Body of pancreas (tissue), 4 donors: Measurements from ENCODE around the gene BOC. TPM values are rescaled to one million over a fixed set of nuclear protein-coding genes. Genes with fewer than 3 reads are reported as not detected.

Experiments
- ATAC-seq: fragments of 150-250 bp; one replicate; pipeline ENCODE4 v1.9.1; 2016
- DNase-seq, 4 donors: peaks; one replicate each; pipeline ENCODE4 v3.0.0-alpha.2; 2019
- H3K27ac ChIP-seq, 4 donors: fragments of 200-600 bp; sonication (generic); 1 replicate in 3 of 4; 2 replicates in 1 of 4; pipeline versions ENCODE4 v1.5.1 to v1.6.1; 2016 to 2019; ENCODE audit warnings: mild to moderate bottlenecking in 1 of 4, mixed read lengths in 1 of 4, moderate library complexity in 1 of 4
- H3K27me3 ChIP-seq, 2 donors: fragments of 200-600 bp; sonication (generic); one replicate each; pipeline ENCODE4 v1.6.0; 2016; ENCODE audit warnings: mild to moderate bottlenecking in 1 of 2
- H3K36me3 ChIP-seq, 2 donors: fragments of 200-600 bp; sonication (generic); replicated peaks in 1 of 2; 2 replicates each; pipeline ENCODE4 v1.5.1; 2016; ENCODE audit warnings: low read depth in 2 of 2; ENCODE audit not compliant: insufficient read depth in 1 of 2
- H3K4me1 ChIP-seq: fragments of 200-600 bp; sonication (generic); one replicate; pipeline ENCODE4 v1.6.0; 2016
- H3K4me3 ChIP-seq, 2 donors: fragments of 200-600 bp; sonication (generic); 1 replicate in 1 of 2; 2 replicates in 1 of 2; pipeline ENCODE4 v1.5.1; 2016 to 2019
- H3K9me3 ChIP-seq, 3 donors: fragments of 200-600 bp; sonication (generic); 1 replicate in 2 of 3; 2 replicates in 1 of 3; pipeline ENCODE4 v1.5.1; 2016
- POLR2A ChIP-seq, 3 donors: fragments of 450-650 bp; IDR thresholded peaks; one replicate each; pipeline ENCODE4 v1.6.1; 2016; ENCODE audit warnings: antibody characterized with exemption in 3 of 3, mild to moderate bottlenecking in 2 of 3
- WGBS, 2 donors: methylation state at CpG; one replicate each; pipeline ENCODE4 v1.1.5; 2017; 5-methylcytosine and 5-hydroxymethylcytosine counted together
- intact Hi-C: fragments of 100-400 bp; cut with DNase I; formaldehyde crosslinking; loops from one replicate; pipeline ENCODE4 v1.15.1; 2023
- total RNA-seq, 2 donors: library from RNA; depleted of rRNA; stranded (reverse); fragments of >200 nt; gene quantifications; one replicate each; pipeline ENCODE4 v1.1.0, GENCODE V29; 2016
- TF ChIP-seq, protein P1 (sequence below), 7 experiments: fragments of 450-650 bp in 4 of 7; fragments of 200-600 bp in 3 of 7; sonication (generic) in 3 of 7; IDR thresholded peaks; one replicate each; pipeline ENCODE4 v1.5.1; 2016 to 2019; ENCODE audit warnings: antibody characterized with exemption in 7 of 7

BOC gene
- total RNA-seq, 2 donors from 2014 or later: 22.7 to 29.6 TPM

DNA sequence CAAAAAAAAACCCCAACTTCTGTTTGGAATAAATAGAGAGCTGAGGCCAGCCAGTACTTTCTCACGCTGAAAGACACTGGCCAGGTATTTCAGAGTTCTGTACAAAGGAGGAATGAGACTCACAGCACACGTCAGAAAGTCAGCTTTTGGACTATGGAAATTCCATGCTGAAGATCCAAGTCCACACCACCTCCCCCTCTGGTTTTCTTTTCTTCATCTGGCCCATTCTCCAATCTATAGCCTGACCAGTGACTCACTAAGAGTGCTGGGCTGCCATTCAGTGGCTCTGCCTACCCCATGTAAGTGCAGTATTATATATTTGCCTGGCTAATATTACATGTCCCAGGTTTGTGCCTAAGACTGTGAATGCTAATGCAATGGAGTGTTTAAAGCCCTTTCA is 13.9 kb downstream of the BOC start:
- Histone ChIP-seq H3K9me3 (no peaks in the 10 kb centered on the region), H3K27ac (no peak overlapping the region), H3K27me3 (no peaks in the 10 kb centered on the region), H3K4me1 (peaks cover 5% of the 10 kb centered on the region), H3K36me3 (no peaks in the 10 kb centered on the region), H3K4me3 (no peak overlapping the region)
- intact Hi-C loops: no loop called here
- WGBS, 2 donors: 62 to 71% methylated on average over 2 of the region's 2 CpGs
- no peak for TF ChIP-seq POLR2A (IDR thresholded peaks at IDR 0.05)
- ATAC-seq: no peak
- DNase-seq: no peak

DNA sequence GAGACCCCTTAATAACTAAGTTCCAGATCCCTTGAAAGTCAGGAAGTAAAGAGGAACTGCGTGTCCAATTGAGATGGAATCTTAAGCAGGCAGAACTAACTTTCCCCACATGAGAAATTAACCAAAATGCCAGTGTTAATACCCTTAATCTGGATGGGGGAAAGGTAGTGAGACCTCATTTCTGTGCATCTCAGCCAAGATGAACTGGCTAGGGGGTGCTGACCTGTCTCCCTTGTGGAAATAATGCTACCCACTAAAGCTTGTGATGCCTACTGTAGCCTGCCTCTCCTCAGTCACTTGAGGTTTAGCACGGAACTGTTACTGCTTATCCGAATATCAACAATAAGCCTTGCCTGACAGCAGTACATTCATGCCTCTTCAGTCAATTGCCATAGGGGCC is 15.1 kb downstream of the BOC start:
- H3K4me1 ChIP-seq: peaks cover 7% of the 10 kb centered on the region
- H3K36me3 ChIP-seq: no peaks in the 10 kb centered on the region
- no peak overlapping the region for H3K27ac ChIP-seq
- H3K27me3 ChIP-seq: no peaks in the 10 kb centered on the region
- ATAC-seq (no peak), DNase-seq (no peak)
- intact Hi-C loops: no loop called here
- TF ChIP-seq POLR2A (IDR thresholded peaks at IDR 0.05): no peak
- TF ChIP-seq, protein P1, sequence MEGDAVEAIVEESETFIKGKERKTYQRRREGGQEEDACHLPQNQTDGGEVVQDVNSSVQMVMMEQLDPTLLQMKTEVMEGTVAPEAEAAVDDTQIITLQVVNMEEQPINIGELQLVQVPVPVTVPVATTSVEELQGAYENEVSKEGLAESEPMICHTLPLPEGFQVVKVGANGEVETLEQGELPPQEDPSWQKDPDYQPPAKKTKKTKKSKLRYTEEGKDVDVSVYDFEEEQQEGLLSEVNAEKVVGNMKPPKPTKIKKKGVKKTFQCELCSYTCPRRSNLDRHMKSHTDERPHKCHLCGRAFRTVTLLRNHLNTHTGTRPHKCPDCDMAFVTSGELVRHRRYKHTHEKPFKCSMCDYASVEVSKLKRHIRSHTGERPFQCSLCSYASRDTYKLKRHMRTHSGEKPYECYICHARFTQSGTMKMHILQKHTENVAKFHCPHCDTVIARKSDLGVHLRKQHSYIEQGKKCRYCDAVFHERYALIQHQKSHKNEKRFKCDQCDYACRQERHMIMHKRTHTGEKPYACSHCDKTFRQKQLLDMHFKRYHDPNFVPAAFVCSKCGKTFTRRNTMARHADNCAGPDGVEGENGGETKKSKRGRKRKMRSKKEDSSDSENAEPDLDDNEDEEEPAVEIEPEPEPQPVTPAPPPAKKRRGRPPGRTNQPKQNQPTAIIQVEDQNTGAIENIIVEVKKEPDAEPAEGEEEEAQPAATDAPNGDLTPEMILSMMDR (IDR thresholded peaks at IDR 0.05): no peak
- H3K9me3 ChIP-seq: no peaks in the 10 kb centered on the region
- H3K4me3 ChIP-seq: no peak overlapping the region
- WGBS, 2 donors: 92 to 93% methylated on average over 3 of the region's 3 CpGs

DNA sequence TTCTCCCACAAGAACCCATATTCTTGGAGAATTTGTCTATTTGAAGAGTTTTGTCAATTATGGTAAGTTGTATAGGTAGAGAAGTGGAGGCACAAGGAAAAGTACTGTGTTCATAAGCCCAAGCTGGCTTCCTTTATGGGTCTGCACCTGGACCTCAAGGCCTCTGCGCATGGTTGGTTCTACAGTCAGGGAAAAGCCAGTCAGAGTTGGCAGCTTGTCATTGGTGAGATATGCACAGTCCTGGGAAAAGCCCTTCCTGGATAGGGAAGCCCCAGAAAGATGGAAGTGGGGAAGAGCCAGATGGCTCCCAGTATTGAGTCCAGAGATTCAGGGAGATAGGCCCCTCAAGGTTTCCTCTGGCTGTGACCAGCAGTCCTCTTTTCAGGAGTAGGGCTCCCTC is 15.8 kb downstream of the BOC start:
- intact Hi-C loops: no loop called here
- no peak for TF ChIP-seq POLR2A (IDR thresholded peaks at IDR 0.05)
- no peaks in the 10 kb centered on the region for H3K27me3 ChIP-seq
- H3K9me3 ChIP-seq: no peaks in the 10 kb centered on the region
- H3K27ac ChIP-seq: no peak overlapping the region
- DNase-seq: no peak
- peaks cover 13% of the 10 kb centered on the region for H3K4me1 ChIP-seq
- H3K4me3 ChIP-seq: no peak overlapping the region
- no peak for ATAC-seq
- WGBS, 2 donors: 88 to 89% methylated on average over 1 of the region's 1 CpG
- H3K36me3 ChIP-seq: no peaks in the 10 kb centered on the region

DNA sequence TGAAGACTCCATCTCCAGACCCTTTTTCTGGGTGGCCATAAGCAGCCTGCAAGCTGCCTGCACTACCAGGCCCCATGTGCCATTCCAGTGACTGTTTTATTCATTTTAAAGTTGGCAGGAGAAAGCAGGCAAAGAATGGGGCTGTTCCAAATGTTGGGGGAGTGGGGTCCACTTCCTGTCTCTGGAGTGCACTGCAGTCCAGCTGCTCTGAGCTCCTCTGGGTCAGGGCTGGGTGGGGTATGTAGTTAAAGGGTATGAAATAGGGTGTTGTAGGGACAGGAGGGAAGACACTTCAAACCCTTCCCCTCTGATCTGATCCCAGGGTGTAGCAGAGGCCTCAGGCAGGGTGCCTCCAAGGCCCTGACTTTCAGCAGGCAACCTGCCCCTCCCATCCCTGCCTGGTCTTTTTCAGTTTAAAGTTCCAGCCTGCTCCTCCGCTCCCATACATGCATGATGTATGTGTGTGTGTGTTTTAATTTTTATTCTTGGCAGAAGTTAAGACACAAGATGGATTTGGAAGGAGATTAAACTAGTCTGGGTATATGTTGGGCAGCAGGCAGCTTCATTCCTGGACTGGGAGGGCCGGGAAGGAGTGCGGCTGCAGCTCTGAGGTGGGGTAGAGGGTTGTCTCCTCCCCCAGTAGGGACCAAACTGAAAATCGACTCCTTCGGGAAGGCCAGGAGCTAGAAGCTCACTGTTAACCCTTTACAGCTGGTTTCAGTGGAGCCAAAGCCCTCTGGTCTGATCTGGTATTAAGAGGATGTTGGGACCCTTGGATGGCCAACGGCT is 17.3 kb downstream of the BOC start:
- DNase-seq: no peak
- Histone ChIP-seq H3K9me3 (no peaks in the 10 kb centered on the region), H3K27me3 (no peaks in the 10 kb centered on the region), H3K4me1 (peaks cover 9% of the 10 kb centered on the region), H3K4me3 (no peak overlapping the region), H3K36me3 (no peaks in the 10 kb centered on the region), H3K27ac (no peak overlapping the region)
- no peak for TF ChIP-seq POLR2A (IDR thresholded peaks at IDR 0.05)
- TF ChIP-seq, protein P1 (IDR thresholded peaks at IDR 0.05): no peak
- WGBS, 2 donors: 50 to 65% methylated on average over 6 of the region's 6 CpGs
- intact Hi-C loops: no loop called here
- ATAC-seq: no peak

DNA sequence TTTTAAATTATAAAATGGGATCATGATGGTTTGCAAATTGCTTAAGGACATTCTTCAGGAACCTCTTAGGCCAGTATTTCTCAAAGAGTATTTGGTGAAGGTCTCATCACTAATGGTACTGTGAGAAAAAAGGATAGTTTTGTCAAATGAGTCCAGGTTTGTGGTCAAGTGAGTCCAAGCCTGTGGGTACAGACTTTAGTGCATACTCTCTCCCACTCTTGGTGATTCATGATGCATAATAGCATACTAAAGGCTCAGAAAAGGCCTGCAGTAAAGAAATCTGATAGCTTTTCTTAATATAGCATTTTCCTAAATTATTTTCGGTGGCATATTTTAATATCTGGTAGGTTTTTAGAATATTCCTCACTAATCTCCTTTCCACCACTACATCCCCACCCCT is 20.0 kb downstream of the BOC start:
- DNase-seq (no peak), ATAC-seq (no peak)
- intact Hi-C loops: no loop called here
- peaks cover 9% of the 10 kb centered on the region for H3K4me1 ChIP-seq
- TF ChIP-seq, protein P1 (IDR thresholded peaks at IDR 0.05): no peak
- TF ChIP-seq POLR2A (IDR thresholded peaks at IDR 0.05): no peak
- WGBS, 2 donors: 69 to 88% methylated on average over 1 of the region's 1 CpG
- no peaks in the 10 kb centered on the region for H3K9me3 ChIP-seq
- H3K4me3 ChIP-seq: no peak overlapping the region
- H3K36me3 ChIP-seq: no peaks in the 10 kb centered on the region
- no peak overlapping the region for H3K27ac ChIP-seq
- no peaks in the 10 kb centered on the region for H3K27me3 ChIP-seq

DNA sequence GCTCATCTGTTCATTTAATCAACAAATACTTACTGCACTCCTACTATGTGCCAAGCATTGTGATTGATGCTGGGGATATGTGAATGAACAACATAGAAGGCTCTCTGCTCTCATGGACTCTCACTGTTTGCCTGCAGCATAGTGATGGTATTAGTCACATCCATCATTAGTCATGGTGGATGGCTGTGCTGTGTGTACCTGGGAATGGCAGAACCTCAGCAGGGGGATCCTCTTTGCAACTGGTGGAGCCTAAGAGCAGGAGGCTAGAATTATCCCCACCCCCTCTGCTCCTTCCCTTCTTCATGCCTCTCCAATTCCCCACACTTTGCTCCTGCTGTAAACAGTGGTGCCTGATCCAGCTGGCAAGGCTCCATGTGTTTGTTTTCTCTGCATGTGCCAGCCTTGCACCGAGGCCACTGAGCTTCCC is 20.5 kb downstream of the BOC start:
- Histone ChIP-seq H3K9me3 (no peaks in the 10 kb centered on the region), H3K36me3 (no peaks in the 10 kb centered on the region), H3K4me3 (no peak overlapping the region), H3K27ac (no peak overlapping the region), H3K27me3 (no peaks in the 10 kb centered on the region), H3K4me1 (peaks cover 9% of the 10 kb centered on the region)
- 0 to 20% methylated on average over 1 of the region's 1 CpG for WGBS, 2 donors
- intact Hi-C loops: no loop called here
- DNase-seq: peak in 2 of 4 donors; percentile 54 to 62
- no peak for TF ChIP-seq POLR2A (IDR thresholded peaks at IDR 0.05)
- TF ChIP-seq, protein P1 (IDR thresholded peaks at IDR 0.05): no peak
- peak; percentile 50 for ATAC-seq
